Neural progenitor cell (in vitro differentiated cells): ENCODE results near the gene CACNA1B. TPM values are rescaled to one million over a fixed set of nuclear protein-coding genes. Genes with fewer than 3 reads are reported as not detected.

Source experiments
- DNase-seq: peaks from one replicate; pipeline ENCODE4 v3.0.0-alpha.2; 2016; ENCODE audit warnings: low spot score
- H2AFZ ChIP-seq: fragments of 200-600 bp; sonication (generic); replicated peaks from 2 replicates; pipeline ENCODE4 v1.6.1; 2016; ENCODE audit warnings: antibody characterized with exemption
- H3F3A ChIP-seq: fragments of 200-600 bp; sonication (generic); 2 replicates; pipeline ENCODE4 v1.6.1; 2016; ENCODE audit warnings: antibody characterized with exemption, low read depth
- H3K27ac ChIP-seq: fragments of 200-600 bp; sonication (generic); 2 replicates; pipeline ENCODE4 v1.5.1; 2016; ENCODE audit warnings: mild to moderate bottlenecking
- H3K27me3 ChIP-seq: fragments of 200-600 bp; sonication (generic); 2 replicates; pipeline ENCODE4 v1.6.1; 2016; ENCODE audit warnings: mild to moderate bottlenecking, moderate library complexity
- H3K36me3 ChIP-seq: fragments of 200-600 bp; sonication (generic); 2 replicates; pipeline ENCODE4 v1.5.1; 2016
- H3K4me1 ChIP-seq: fragments of 200-600 bp; sonication (generic); 2 replicates; pipeline ENCODE4 v1.6.1; 2016; ENCODE audit warnings: mixed run types
- H3K4me2 ChIP-seq: fragments of 200-600 bp; sonication (generic); 2 replicates; pipeline ENCODE4 v1.6.1; 2016
- H3K4me3 ChIP-seq: fragments of 200-600 bp; sonication (generic); 2 replicates; pipeline ENCODE4 v1.5.1; 2016
- H3K79me2 ChIP-seq: fragments of 200-600 bp; sonication (generic); 2 replicates; pipeline ENCODE4 v1.6.1; 2016; ENCODE audit warnings: low read depth
- H3K9ac ChIP-seq: fragments of 200-600 bp; sonication (generic); 2 replicates; pipeline ENCODE4 v1.6.1; 2016
- H3K9me3 ChIP-seq: fragments of 200-600 bp; sonication (generic); 2 replicates; pipeline ENCODE4 v1.5.1; 2016; ENCODE audit warnings: low read depth
- H4K20me1 ChIP-seq: fragments of 200-600 bp; sonication (generic); 2 replicates; pipeline ENCODE4 v1.6.1; 2016; ENCODE audit warnings: low read depth
- H3K27ac Mint-ChIP-seq: 3 replicates; pipeline ENCODE4 v1.8.0; 2021; ENCODE audit warnings: mixed read lengths
- H3K27me3 Mint-ChIP-seq: 2 replicates; pipeline ENCODE4 v1.8.0; 2022; ENCODE audit warnings: low read depth, mild to moderate bottlenecking, inconsistent platforms, moderate library complexity, mixed read lengths; ENCODE audit not compliant: insufficient read depth
- H3K36me3 Mint-ChIP-seq: 3 replicates; pipeline ENCODE4 v1.8.0; 2021; ENCODE audit warnings: mixed read lengths
- H3K4me1 Mint-ChIP-seq: 3 replicates; pipeline ENCODE4 v1.8.0; 2021; ENCODE audit warnings: mixed read lengths
- H3K4me3 Mint-ChIP-seq: 3 replicates; pipeline ENCODE4 v1.8.0; 2021; ENCODE audit warnings: mild to moderate bottlenecking, moderate library complexity, mixed read lengths
- H3K9me3 Mint-ChIP-seq: 3 replicates; pipeline ENCODE4 v1.8.0; 2020; ENCODE audit warnings: mixed read lengths
- EZH2 ChIP-seq: fragments of 200-600 bp; sonication (generic); IDR thresholded peaks from 2 replicates; pipeline ENCODE4 v1.6.1; 2017; ENCODE audit warnings: antibody characterized with exemption, mild to moderate bottlenecking, moderate library complexity
- EZH2phosphoT487 ChIP-seq: fragments of 200-600 bp; sonication (generic); IDR thresholded peaks from 2 replicates; pipeline ENCODE4 v1.6.1; 2017; ENCODE audit warnings: antibody characterized with exemption
- total RNA-seq: library from RNA; depleted of rRNA; stranded (reverse); fragments of >200 nt; gene quantifications from 2 replicates; pipeline ENCODE4 v1.2.3, GENCODE V29; 2015; ENCODE audit warnings: low replicate concordance
- TF ChIP-seq, protein P1 (sequence below): fragments of 200-600 bp; sonication (generic); IDR thresholded peaks from 2 replicates; pipeline ENCODE4 v1.5.1; 2017; ENCODE audit warnings: antibody characterized with exemption, mild to moderate bottlenecking

Gene CACNA1B
- total RNA-seq, 1 donor from 2014 or later, result 0.30 TPM

DNA sequence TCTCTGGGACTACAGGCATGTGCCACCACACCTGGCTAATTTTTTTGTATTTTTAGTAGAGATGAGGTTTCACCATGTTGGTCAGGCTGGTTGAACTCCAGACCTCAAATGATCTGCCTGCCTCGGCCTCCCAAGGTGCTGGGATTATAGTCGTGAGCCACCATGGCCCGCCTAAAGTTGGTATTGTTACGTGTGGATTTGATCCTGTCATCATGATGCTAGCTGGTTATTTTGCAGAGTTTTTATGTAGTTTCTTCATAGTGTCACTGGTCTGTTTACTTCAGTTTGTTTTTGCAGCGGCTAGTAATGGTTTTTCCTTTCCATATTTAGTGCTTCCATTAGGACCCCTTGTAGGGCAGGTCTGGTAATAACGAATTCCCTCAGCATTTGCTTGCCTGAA is 85.9 kb downstream of the CACNA1B start:
- no peaks in the 10 kb centered on the region for H3F3A ChIP-seq
- H3K9ac ChIP-seq, result no peak overlapping the region
- no peak overlapping the region for H3K27ac ChIP-seq
- H3K9me3 Mint-ChIP-seq, result peaks cover 13% of the 10 kb centered on the region
- no peaks in the 10 kb centered on the region for H3K79me2 ChIP-seq
- H3K9me3 ChIP-seq, result no peaks in the 10 kb centered on the region
- no peaks in the 10 kb centered on the region for H3K36me3 ChIP-seq
- H3K36me3 Mint-ChIP-seq, result no peaks in the 10 kb centered on the region
- H3K4me3 Mint-ChIP-seq, result no peak overlapping the region
- peaks cover 4% of the 10 kb centered on the region for H3K27me3 Mint-ChIP-seq
- no peak overlapping the region for H2AFZ ChIP-seq
- no peak overlapping the region for H3K4me2 ChIP-seq
- no peak overlapping the region for H3K27ac Mint-ChIP-seq
- H3K4me3 ChIP-seq, result no peak overlapping the region
- H3K4me1 ChIP-seq, result no peaks in the 10 kb centered on the region
- H4K20me1 ChIP-seq, result no peaks in the 10 kb centered on the region
- DNase-seq, result no peak
- H3K4me1 Mint-ChIP-seq, result peaks cover 2% of the 10 kb centered on the region
- no peaks in the 10 kb centered on the region for H3K27me3 ChIP-seq
- TF ChIP-seq EZH2phosphoT487 (no peak), EZH2 (no peak)
- TF ChIP-seq, protein P1, sequence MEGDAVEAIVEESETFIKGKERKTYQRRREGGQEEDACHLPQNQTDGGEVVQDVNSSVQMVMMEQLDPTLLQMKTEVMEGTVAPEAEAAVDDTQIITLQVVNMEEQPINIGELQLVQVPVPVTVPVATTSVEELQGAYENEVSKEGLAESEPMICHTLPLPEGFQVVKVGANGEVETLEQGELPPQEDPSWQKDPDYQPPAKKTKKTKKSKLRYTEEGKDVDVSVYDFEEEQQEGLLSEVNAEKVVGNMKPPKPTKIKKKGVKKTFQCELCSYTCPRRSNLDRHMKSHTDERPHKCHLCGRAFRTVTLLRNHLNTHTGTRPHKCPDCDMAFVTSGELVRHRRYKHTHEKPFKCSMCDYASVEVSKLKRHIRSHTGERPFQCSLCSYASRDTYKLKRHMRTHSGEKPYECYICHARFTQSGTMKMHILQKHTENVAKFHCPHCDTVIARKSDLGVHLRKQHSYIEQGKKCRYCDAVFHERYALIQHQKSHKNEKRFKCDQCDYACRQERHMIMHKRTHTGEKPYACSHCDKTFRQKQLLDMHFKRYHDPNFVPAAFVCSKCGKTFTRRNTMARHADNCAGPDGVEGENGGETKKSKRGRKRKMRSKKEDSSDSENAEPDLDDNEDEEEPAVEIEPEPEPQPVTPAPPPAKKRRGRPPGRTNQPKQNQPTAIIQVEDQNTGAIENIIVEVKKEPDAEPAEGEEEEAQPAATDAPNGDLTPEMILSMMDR, result no peak

- H3K4me3 Mint-ChIP-seq, result no peak overlapping the region
- Histone ChIP-seq H3K36me3 (no peaks in the 10 kb centered on the region), H2AFZ (no peak overlapping the region), H3K27me3 (no peaks in the 10 kb centered on the region), H3K9ac (no peak overlapping the region), H3K4me1 (no peaks in the 10 kb centered on the region), H3F3A (no peaks in the 10 kb centered on the region), H3K9me3 (no peaks in the 10 kb centered on the region), H3K4me3 (no peak overlapping the region), H3K27ac (no peak overlapping the region), H4K20me1 (no peaks in the 10 kb centered on the region), H3K79me2 (no peaks in the 10 kb centered on the region), H3K4me2 (no peak overlapping the region)
- no peak overlapping the region for H3K27ac Mint-ChIP-seq
- peaks cover 2% of the 10 kb centered on the region for H3K27me3 Mint-ChIP-seq
- peaks cover 13% of the 10 kb centered on the region for H3K9me3 Mint-ChIP-seq
- TF ChIP-seq, protein P1, result no peak
- no peak for TF ChIP-seq EZH2phosphoT487
- TF ChIP-seq EZH2, result no peak
- H3K4me1 Mint-ChIP-seq, result peaks cover 3% of the 10 kb centered on the region
- no peak for DNase-seq
- H3K36me3 Mint-ChIP-seq, result no peaks in the 10 kb centered on the region
These were observed 87.7 kb downstream of the CACNA1B start for GRCh38 chr9:137965177-137965795.

GRCh38 chr9:137967280-137967953 is 89.8 kb downstream of the CACNA1B start:
- H3K36me3 ChIP-seq, result no peaks in the 10 kb centered on the region
- no peaks in the 10 kb centered on the region for H3K9me3 ChIP-seq
- no peak overlapping the region for H3K4me2 ChIP-seq
- H3K79me2 ChIP-seq, result no peaks in the 10 kb centered on the region
- no peak overlapping the region for H3K27ac ChIP-seq
- H3K4me3 Mint-ChIP-seq, result no peak overlapping the region
- H3K4me3 ChIP-seq, result no peak overlapping the region
- no peaks in the 10 kb centered on the region for H3K36me3 Mint-ChIP-seq
- no peak overlapping the region for H3K27ac Mint-ChIP-seq
- peaks cover 2% of the 10 kb centered on the region for H3K27me3 Mint-ChIP-seq
- TF ChIP-seq EZH2phosphoT487 (no peak), EZH2 (no peak)
- TF ChIP-seq, protein P1, result no peak
- no peak overlapping the region for H3K9ac ChIP-seq
- peaks cover 13% of the 10 kb centered on the region for H3K4me1 Mint-ChIP-seq
- no peak for DNase-seq
- no peaks in the 10 kb centered on the region for H4K20me1 ChIP-seq
- H3K9me3 Mint-ChIP-seq, result peaks cover 11% of the 10 kb centered on the region
- no peak overlapping the region for H2AFZ ChIP-seq
- no peaks in the 10 kb centered on the region for H3K27me3 ChIP-seq
- H3K4me1 ChIP-seq, result no peaks in the 10 kb centered on the region
- H3F3A ChIP-seq, result no peaks in the 10 kb centered on the region
